Esophagus squamous epithelium (tissue), 5 donors: ENCODE results near the gene NEB. TPM values are rescaled to one million over a fixed set of nuclear protein-coding genes. Genes with fewer than 3 reads are reported as not detected.

Experiments
- DNase-seq: peaks from one replicate; lab custom pipeline; 2025; lab: John Stamatoyannopoulos, UW
- H3K27ac ChIP-seq, 4 donors: fragments of 200-600 bp; sonication (generic); one replicate each; pipeline ENCODE4 v1.5.1; 2016 to 2019; ENCODE audit warnings: mild to moderate bottlenecking in 1 of 4
- H3K27me3 ChIP-seq, 4 donors: fragments of 200-600 bp; sonication (generic); 1 replicate in 3 of 4; 2 replicates in 1 of 4; pipeline versions ENCODE4 v1.5.1 to v1.6.0; 2017 to 2021; ENCODE audit warnings: antibody characterized with exemption in 1 of 4
- H3K36me3 ChIP-seq, 3 donors: fragments of 200-600 bp; sonication (generic); one replicate each; pipeline ENCODE4 v1.5.1; 2016 to 2019
- H3K4me1 ChIP-seq, 3 donors: fragments of 200-600 bp; sonication (generic); one replicate each; pipeline ENCODE4 v1.5.1; 2017 to 2019
- H3K4me3 ChIP-seq, 4 donors: fragments of 200-600 bp; sonication (generic); 1 replicate in 3 of 4; 2 replicates in 1 of 4; pipeline ENCODE4 v1.5.1; 2016 to 2019; ENCODE audit warnings: mild to moderate bottlenecking in 2 of 4, moderate library complexity in 1 of 4
- H3K9me3 ChIP-seq, 3 donors: fragments of 200-600 bp; sonication (generic); one replicate each; pipeline ENCODE4 v1.5.1; 2016 to 2019
- CTCF ChIP-seq, 6 experiments: fragments of 450-650 bp in 4 of 6; fragments of 200-600 bp in 2 of 6; sonication (generic) in 2 of 6; IDR thresholded peaks; one replicate each; pipeline ENCODE4 v1.5.1; 2016 to 2019; ENCODE audit warnings: antibody characterized with exemption in 6 of 6, mild to moderate bottlenecking in 4 of 6, moderate library complexity in 4 of 6
- POLR2A ChIP-seq, 4 donors: fragments of 450-650 bp; IDR thresholded peaks; one replicate each; pipeline ENCODE4 v1.6.1; 2017; ENCODE audit warnings: antibody characterized with exemption in 4 of 4, mild to moderate bottlenecking in 4 of 4, moderate library complexity in 3 of 4
- WGBS, 2 donors: methylation state at CpG; one replicate each; pipeline ENCODE4 v1.1.5; 2018; 5-methylcytosine and 5-hydroxymethylcytosine counted together
- intact Hi-C: fragments of 100-400 bp; cut with DNase I; formaldehyde crosslinking; loops from one replicate; pipeline ENCODE4 v1.15.0; 2022
- total RNA-seq, 4 donors: library from RNA; depleted of rRNA; stranded (reverse); fragments of >200 nt; gene quantifications; one replicate each; pipeline ENCODE4 v1.1.0, GENCODE V29; 2016
- donor health status: DM: yes; HTN: yes; CAD: no.

Gene NEB, protein sequence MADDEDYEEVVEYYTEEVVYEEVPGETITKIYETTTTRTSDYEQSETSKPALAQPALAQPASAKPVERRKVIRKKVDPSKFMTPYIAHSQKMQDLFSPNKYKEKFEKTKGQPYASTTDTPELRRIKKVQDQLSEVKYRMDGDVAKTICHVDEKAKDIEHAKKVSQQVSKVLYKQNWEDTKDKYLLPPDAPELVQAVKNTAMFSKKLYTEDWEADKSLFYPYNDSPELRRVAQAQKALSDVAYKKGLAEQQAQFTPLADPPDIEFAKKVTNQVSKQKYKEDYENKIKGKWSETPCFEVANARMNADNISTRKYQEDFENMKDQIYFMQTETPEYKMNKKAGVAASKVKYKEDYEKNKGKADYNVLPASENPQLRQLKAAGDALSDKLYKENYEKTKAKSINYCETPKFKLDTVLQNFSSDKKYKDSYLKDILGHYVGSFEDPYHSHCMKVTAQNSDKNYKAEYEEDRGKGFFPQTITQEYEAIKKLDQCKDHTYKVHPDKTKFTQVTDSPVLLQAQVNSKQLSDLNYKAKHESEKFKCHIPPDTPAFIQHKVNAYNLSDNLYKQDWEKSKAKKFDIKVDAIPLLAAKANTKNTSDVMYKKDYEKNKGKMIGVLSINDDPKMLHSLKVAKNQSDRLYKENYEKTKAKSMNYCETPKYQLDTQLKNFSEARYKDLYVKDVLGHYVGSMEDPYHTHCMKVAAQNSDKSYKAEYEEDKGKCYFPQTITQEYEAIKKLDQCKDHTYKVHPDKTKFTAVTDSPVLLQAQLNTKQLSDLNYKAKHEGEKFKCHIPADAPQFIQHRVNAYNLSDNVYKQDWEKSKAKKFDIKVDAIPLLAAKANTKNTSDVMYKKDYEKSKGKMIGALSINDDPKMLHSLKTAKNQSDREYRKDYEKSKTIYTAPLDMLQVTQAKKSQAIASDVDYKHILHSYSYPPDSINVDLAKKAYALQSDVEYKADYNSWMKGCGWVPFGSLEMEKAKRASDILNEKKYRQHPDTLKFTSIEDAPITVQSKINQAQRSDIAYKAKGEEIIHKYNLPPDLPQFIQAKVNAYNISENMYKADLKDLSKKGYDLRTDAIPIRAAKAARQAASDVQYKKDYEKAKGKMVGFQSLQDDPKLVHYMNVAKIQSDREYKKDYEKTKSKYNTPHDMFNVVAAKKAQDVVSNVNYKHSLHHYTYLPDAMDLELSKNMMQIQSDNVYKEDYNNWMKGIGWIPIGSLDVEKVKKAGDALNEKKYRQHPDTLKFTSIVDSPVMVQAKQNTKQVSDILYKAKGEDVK (N-terminal part only)
- 1 to 10 TPM in 1 of 4 donors, under 1 TPM in 3; 0.23 to 1.1 (median 0.61) TPM for total RNA-seq

DNA sequence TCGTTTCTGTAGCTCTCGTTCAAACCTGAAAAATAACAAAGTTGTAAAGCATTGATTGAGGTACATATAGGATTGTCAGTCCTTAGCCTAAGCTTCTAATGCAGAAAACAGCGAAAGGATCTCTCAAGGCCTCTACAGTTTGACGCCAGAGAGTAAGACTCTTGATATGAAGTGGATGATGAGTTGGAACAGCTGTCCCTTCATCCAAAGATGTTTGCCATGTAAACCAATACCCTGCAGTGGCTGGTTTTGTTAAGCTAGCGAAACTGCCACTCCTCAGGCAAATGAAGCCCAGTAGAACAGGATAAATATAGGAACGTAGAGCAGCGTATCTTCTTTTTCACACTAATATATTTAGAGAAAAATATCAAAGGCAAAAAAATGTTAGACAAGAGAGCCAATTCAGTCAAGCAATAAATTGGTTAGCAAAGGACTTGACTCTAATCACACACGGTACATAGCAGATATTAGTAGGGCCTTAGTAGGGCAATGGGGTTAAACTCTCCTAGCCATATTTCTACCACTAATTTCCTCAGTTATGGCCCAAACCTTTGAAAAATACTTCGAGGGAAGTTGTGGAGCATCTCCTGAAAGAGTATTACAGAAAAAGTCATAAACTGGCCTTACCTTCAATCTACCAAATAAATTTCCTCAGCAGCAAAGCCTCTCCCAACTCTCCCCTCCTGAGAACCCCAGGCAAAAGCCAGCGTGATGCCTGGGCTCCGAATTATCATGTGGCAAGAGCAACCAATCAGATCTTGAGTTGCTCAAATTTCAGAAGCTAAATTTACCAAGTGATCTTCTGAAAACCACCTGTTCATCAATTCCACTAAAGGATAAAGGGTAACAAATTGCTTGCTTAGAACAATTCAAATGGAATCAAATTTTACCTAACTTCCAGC, at the start of gene NEB:
Gene NEB (minus strand): TSS at position 706 of the 902 bp plus-strand sequence. CDS start 1,320 bp downstream, outside the sequence.
- H3K9me3 ChIP-seq = peaks cover 0 to 2% (median 0%) of the 10 kb centered on the region in 3 donors
- H3K27me3 ChIP-seq = no peaks in the 10 kb centered on the region
- no peak within 1 kb of the TSS for H3K4me3 ChIP-seq
- no peaks in the 10 kb centered on the region for H3K4me1 ChIP-seq
- intact Hi-C loops = no loop called here
- DNase-seq = no peak
- 81 to 83% methylated on average over 11 of the region's 11 CpGs for WGBS, 2 donors
- TF ChIP-seq POLR2A (IDR thresholded peaks at IDR 0.05) = no peak
- no peak for TF ChIP-seq CTCF (IDR thresholded peaks at IDR 0.05)
- H3K36me3 ChIP-seq = no peaks in the 10 kb centered on the region
- H3K27ac ChIP-seq = no peak within 1 kb of the TSS

DNA sequence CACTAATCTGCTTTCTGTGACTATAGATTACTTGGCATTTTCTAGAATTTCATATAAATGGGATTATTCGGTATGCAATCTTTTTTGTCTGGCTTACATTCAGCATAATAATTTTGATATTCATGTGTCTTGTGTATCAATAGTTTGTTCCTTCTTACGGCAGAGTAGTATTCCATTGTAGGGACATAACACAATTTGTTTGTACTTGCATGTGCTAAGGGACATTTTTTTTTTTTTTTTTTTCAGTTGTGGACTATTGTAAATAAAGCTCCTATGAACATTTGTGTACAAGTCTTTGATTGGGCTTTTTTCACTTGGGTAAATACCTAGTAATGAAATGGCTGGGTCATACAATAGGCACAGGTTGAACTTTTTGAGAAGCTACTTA, 48.9 kb upstream of the NEB start:
- intact Hi-C loops = no loop called here
- 93 to 98% methylated on average over 2 of the region's 2 CpGs for WGBS, 2 donors

DNA sequence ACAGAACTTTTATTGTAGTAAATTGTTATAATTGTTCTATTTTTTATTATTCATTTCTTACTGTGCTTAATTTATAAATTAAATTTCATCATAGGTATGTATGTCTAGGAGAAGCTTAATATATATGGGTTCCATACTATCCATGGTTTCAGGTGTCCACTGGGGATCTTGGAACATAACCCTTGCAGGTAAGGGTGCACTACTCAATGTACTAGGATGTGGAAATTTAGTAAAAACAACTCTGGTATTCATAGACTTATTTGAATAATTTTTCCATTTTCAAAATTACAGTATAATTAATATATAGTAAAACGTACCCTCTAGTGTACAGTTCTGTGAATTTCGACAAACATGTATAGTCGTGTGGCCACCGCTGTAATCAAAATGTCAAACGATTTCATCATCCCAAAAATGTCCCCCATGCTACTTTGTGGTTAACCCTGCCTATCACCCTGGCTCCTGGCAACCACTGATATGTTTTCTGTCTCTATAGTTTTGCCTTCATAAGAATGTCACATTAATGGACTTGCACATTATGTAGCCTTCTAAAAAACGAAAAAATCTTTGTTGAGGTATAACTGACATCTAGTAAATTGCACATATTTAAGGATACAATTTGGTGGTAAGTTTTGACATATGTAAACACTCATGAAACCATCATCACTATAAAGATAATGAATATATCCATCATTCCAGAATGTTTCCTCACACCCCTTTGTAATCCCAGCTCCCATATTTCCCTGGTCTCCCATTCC, 48.3 kb upstream of the NEB start:
- Histone ChIP-seq H3K4me1 (no peaks in the 10 kb centered on the region), H3K36me3 (peaks cover 4 to 70% (median 5%) of the 10 kb centered on the region in 3 donors), H3K9me3 (no peaks in the 10 kb centered on the region), H3K27me3 (no peaks in the 10 kb centered on the region), H3K27ac (no peak overlapping the region), H3K4me3 (no peak overlapping the region)
- TF ChIP-seq POLR2A (IDR thresholded peaks at IDR 0.05) (no peak), CTCF (IDR thresholded peaks at IDR 0.05) (no peak)
- no peak for DNase-seq
- intact Hi-C loops = no loop called here
- 81 to 84% methylated on average over 6 of the region's 6 CpGs for WGBS, 2 donors

More for the DNA sequence above, 48.9 kb upstream of the NEB start:
- DNase-seq = no peak
- Histone ChIP-seq H3K4me1 (no peaks in the 10 kb centered on the region), H3K4me3 (no peak overlapping the region), H3K27me3 (no peaks in the 10 kb centered on the region), H3K36me3 (peaks cover 0 to 67% (median 4%) of the 10 kb centered on the region in 3 donors), H3K9me3 (no peaks in the 10 kb centered on the region), H3K27ac (no peak overlapping the region)
- TF ChIP-seq POLR2A (IDR thresholded peaks at IDR 0.05) (no peak), CTCF (IDR thresholded peaks at IDR 0.05) (no peak)

DNA sequence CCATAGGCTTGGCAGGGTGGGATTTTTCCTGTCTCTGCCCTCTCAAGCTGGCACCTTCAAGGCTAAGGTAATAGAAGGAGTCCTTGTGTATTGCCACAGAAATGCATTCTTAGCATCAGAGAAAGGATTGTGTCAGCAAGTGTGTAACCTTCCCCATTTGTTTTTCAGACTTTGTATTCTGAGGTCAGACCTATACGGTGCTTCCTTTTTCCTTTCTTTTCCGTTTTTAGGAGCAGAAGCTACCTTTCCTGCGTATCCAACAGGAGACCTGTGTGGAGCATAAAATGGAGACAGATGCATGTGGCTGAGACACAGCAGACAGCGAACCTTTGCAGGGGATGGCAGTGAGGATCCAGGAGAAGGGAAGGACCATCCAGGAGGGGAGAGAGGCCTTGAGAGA, 47.4 kb upstream of the NEB start:
- Histone ChIP-seq H3K4me3 (no peak overlapping the region), H3K27me3 (no peaks in the 10 kb centered on the region), H3K9me3 (no peaks in the 10 kb centered on the region), H3K27ac (no peak overlapping the region), H3K36me3 (peaks cover 4 to 79% (median 6%) of the 10 kb centered on the region in 3 donors), H3K4me1 (no peaks in the 10 kb centered on the region)
- intact Hi-C loops = no loop called here
- no peak for DNase-seq
- WGBS, 2 donors = 88 to 93% methylated on average over 4 of the region's 4 CpGs
- no peak for TF ChIP-seq CTCF (IDR thresholded peaks at IDR 0.05)
- TF ChIP-seq POLR2A (IDR thresholded peaks at IDR 0.05) = no peak
